NCI-H128 (cell line): ENCODE results near the gene GLT1D1.

ENCODE experiments used
- DNase-seq: peaks from one replicate; lab custom pipeline; 2025; ENCODE audit not compliant: unreplicated experiment; lab: John Stamatoyannopoulos, UW

The GLT1D1 gene

DNA sequence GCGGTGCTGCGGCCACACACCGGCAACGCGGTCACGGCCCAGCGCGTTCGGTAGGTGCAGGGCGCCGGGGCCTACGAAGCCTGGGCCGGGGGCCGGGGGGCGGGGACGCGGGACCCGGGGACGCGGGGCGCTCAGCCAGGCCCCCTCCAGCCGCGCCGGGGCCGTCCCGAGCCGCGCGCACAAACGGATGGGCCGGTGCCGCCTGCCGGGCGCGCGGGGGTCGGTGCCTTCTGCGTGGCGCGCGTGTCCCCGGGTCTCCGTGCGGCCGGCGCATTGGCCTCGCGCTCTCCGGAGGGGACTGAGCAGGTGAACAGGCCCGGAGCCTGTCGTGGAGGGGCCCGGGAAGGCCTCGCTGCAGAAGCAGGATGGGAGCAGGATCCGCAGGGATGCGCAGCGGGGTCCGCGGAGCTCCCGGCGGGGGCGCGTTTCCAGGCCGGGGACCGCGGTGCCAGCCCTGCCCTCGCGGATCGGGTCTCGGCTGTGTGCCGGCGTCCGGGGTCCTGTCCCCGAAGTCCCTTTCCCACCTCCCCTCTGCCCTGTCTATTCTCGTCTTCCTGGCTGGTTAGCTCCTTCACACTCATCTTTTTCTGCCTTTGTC lies 421 bp downstream of the GLT1D1 start:
- DNase-seq: no peak

DNA sequence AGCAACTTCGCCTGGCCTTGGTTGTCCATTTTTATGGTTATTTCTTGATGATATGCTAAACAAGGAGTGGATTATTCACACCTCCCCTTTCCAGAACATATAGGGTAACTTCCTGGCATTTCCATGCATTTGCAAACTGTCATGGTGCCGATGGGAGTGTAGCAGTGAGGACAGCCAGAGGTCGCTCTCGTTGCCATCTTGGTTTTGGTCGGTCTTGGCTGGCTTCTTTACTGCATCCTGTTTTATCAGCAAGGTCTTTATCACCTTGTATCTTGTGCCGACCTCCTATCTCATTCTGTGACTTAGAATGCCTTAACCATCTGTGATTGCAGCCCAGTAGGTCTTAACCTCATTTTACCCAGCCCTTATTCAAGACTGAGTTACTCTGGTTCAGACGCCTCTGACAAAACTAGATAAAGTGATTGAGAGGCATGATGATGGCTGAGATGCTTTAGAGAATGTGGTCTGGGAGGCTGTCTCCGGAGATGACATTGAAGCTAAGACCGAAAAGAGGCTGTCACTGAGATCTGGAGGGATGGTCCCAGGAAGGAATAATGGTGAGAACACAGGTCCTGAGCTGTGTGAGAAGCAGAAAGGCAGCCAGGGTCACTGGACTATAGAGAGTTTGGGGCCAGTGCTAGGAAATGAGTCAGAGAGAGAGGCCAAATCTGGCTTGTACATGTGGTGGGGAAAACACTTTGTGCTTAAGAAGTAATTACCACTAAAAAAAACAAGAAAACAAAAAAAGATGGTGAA lies 2.9 kb downstream of the GLT1D1 start:
- no peak for DNase-seq

- no peak for DNase-seq
Observed at GRCh38 chr12:128856791-128857078, 3.5 kb downstream of the GLT1D1 start.

GRCh38 chr12:128857133-128857763 lies 4.0 kb downstream of the GLT1D1 start:
- no peak for DNase-seq

GRCh38 chr12:128859311-128859710 lies 6.0 kb downstream of the GLT1D1 start:
- no peak for DNase-seq

GRCh38 chr12:128861226-128862016 lies 8.1 kb downstream of the GLT1D1 start:
- DNase-seq: no peak

GRCh38 chr12:128863957-128864356 lies 10.7 kb downstream of the GLT1D1 start:
- no peak for DNase-seq

DNA sequence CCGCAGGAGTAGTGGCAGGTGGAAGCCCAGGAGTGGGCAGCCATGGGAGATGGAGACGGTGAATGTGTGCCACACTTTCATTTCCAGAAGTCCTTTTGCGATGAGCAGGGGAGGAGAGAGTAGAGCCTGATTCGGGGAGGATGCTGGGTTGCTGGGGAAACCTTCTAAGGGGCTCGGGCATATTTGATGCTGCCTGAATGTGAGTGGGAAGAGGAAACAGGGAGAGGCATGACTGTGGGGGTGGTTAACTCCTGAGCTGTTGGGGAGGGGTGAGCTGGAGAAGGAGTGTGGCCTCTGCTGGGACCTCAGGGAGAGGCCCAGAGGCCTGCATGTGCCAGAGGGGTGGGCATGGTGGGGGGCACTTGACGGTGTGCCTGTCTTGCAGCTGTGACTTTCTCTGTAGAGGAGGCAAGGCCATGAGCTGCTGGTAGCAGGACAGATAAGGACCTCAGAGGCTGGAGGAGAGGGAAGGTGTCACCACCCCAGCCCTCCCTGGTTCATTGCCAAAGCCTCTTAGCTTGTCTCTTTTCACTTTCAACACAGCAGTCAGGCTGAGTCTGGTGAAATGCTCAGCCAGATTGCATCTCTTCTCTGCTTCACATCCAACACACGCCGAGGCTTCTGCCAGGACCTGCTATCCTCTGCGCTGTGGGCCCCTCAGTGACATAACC lies 11.4 kb downstream of the GLT1D1 start:
- DNase-seq: no peak

DNA sequence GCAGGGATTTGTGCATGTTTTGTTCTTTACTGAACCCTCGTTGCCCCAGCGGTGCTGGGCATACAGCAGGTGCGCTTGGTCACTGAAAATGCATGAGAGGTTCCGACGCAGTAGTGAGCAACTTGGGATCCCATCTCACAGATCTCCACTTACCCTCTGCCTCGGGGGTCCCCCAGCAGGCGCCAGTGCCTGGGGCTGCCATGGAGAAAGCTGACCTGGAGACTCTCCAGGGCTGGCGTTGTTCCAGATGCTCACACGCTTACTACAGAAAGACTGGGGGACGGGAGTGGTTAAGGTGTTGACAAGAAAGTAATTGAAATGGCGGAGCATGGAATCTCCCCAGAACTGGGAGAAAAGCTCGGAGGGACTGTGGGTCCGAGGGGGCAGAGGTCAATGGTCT lies 14.2 kb downstream of the GLT1D1 start:
- no peak for DNase-seq

- DNase-seq: no peak
Observed at GRCh38 chr12:128871516-128871892, 18.2 kb downstream of the GLT1D1 start.

DNA sequence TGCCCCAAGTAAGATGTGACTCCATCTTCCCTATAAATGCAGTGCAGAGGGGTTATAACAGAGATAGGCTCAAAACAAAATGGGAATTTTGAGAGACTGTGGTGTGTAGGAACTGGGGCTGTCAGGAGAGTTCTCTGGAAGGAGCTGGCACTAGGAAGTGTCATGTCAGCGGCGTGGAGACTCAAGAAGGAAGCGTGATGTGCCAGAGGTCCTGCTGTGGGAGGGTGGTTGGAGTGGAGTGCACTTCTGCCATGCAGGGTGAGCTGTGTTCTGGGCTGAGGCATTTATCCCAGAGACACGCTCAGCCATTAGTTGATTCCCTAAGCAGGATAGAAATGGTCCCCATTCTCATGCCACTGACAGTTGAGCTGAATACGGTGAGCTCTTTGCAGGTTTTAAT lies 19.0 kb downstream of the GLT1D1 start:
- DNase-seq: no peak

GRCh38 chr12:128876559-128876958 lies 23.3 kb downstream of the GLT1D1 start:
- DNase-seq: no peak

DNA sequence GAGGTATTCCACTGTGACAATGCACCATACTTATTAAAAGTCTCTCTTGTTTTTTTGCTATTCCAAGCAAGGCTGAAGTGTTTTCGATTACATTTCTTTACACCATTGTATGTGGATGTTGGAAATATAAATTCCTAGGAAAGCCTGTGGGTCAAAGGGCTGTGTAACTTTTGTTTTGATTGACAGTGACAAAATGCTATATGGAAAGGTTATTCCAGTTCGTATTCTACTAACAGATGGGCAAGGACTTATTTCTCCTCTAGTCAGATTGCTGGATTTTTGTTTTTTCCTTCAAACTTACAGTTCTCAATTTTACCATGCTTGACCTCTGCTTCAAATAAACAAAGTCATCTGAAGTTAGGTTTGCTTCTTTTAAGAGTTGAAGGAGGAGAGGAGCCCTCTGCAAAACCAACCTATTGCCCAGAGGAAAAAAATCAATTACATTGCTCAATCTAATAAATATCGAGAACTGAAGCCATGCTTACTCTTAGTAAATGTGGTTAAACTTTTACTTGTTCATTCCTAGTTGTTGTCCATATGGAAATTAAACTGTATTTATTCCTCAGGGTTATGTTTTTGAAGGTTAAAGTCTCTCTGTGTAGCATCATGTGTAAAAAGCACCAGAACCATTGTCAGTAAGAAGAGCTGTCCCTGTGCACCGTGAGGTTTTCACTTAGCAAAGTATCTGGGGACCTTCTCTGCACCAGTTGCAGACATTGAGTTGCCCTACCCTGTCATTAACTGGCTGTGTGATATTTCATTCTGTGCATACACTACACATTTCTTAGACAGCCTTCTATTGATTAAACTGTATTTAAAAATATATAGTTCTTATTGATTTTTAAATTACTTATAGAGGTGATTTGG lies 26.9 kb downstream of the GLT1D1 start:
- no peak for DNase-seq

DNA sequence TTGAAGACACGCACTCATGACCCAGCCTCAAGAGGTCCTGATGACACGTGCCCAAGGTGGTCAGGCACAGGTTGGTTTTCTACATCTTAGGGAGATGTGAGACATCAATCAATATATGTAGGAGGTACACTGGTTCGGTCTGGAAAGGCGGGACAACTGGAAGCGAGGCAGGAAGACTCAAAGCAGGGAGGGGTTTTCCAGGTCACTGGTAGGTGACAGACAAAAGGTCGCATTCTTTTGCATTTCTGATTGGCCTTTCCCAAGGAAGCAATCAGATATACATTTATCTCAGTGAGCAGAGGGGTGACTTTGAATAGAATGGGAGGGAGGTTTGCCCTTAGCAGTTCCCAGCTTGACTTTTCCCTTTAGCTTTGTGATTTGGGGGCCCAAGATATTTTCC lies 38.6 kb downstream of the GLT1D1 start:
- no peak for DNase-seq

- no peak for DNase-seq
Observed at GRCh38 chr12:128903236-128903635, 50.0 kb downstream of the GLT1D1 start.

DNA sequence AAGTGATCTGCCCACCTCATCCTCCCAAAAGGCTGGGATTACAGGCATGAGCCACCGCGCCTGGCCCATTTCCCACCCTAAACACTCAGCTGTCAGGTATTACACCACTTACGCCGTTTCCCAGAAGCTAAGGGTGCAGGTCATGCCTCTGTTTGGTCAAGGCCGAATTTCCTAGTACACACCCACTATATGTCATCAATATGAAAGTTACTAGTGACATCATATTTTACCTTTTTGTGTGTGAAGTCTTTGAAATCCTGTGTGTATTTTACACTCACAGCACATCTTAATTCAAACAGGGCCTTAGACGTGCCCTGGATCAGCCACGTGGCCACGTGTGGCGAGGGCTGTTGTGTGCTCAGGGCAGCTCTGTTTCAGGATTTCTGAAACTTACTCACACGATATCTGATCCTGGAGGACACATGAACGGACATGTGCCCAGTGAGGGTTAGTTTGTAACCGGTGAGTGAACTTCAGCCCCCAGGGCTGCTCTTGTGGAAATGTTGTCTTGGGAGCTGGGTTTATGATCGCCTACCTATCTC lies 51.8 kb downstream of the GLT1D1 start:
- DNase-seq: no peak

GRCh38 chr12:128906485-128907137 lies 53.3 kb downstream of the GLT1D1 start:
- DNase-seq: no peak

DNA sequence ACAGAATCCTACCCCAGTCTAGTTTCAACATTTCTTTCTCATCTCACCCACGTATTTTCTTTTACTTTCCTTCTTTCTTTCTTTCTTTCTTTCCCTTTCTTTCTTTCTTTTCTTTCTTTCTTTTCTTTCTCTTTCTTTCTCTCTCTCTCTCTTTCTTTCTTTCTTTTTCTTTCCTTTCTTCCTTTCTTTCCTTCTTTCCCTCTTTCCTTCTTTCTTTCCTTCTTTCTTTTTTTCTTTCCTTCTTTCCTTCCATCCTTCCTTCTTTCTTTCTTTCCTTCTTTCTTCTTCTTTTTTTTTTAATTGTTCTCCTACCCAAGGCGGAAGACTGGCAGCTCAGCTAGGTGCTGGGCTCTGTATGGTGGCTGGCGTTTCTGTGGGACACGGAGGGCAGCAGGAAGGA lies 55.0 kb downstream of the GLT1D1 start:
- DNase-seq: no peak

GRCh38 chr12:128909653-128910052 lies 56.4 kb downstream of the GLT1D1 start:
- no peak for DNase-seq

- DNase-seq: no peak
Observed at GRCh38 chr12:128910629-128911028, 57.4 kb downstream of the GLT1D1 start.
